ENCODE results near the gene PPP2R2B.

PPP2R2B gene

DNA sequence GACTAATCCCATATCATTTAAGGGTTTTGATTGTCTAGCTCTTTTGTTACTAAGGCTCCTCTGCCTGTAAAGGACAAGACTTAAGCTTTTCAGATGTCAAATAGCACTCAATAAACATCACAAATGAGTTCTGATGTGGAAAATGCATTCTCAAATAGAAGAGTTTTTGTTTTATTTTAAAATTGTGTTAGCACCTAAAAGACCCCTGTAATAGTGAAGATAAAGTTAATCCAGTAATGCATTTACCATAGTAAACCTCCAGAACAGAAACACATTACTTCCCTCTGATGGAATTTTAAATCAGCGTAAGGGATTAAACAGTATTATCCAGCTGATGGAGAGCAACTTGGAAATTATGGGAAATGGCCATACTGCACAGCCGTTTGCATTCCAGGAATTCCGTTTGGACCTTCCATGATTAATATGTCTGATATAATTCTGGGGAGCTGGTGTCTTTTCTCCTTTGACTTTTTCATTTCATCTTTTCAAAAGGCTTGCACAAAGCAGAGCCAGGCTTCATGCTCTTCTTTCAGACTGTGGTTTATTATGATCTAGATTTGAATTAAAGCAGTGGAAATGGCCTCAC is 105.6 kb downstream of the PPP2R2B start:
- Histone ChIP-seq H3K36me3 (replicated peaks) (no peaks in the 10 kb centered on the region), H3K9me3 (no peaks in the 10 kb centered on the region), H3K27me3 (ENCODE audit: low read depth) (no peaks in the 10 kb centered on the region), H3K4me3 (no peak overlapping the region), H3K4me1 (peaks cover 21% of the 10 kb centered on the region)
- in situ Hi-C loops (cut with MboI; ENCODE audit: low sequenced_read_pairs): no loop called here
- peak; percentile 49 to 99 for DNase-seq (ENCODE audit: low spot score in 2 of 2)

DNA sequence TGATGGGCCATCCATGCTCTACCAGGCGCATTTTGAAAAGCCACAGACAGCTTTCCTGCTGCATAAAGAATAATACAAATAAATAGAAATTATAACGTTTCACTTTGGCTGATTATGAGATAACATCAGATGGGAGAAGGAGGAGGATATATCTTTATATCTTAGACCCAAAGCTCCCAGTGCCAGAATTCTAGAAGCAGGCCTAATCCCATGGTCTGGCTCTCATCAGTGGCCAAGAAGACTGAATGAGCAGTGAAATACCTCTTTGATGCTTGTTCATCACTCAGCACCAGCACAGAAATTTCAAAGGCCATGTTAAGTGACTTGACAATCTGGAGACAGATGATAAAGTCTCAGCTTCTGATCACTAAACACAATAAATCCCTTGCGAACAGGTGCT is 107.6 kb downstream of the PPP2R2B start:
- Histone ChIP-seq H3K9me3 (no peaks in the 10 kb centered on the region), H3K27me3 (ENCODE audit: low read depth) (no peaks in the 10 kb centered on the region), H3K4me3 (no peak overlapping the region), H3K4me1 (peaks cover 21% of the 10 kb centered on the region), H3K36me3 (replicated peaks) (no peaks in the 10 kb centered on the region)
- in situ Hi-C loops (cut with MboI; ENCODE audit: low sequenced_read_pairs): no loop called here
- no peak for DNase-seq (ENCODE audit: low spot score in 2 of 2)

DNA sequence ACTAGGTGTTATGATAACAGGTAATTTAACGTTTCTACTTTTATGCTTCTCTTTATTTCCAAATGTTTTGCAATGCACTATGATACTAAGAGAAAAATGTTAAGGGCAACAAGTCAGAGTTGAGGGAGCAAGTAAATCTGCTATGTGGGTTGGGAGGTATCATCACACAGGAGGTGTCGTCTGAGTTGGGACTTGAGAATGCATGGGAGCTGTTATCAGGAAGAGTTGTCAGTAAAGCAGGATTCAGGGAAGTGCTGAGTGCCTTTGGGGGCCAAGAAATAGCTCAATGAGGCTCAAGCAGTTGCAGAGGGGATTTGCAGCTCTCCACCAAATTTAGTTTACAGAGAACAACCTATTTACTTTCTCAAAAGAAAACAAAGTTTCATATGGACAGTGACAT is 108.0 kb downstream of the PPP2R2B start:
- no peak for DNase-seq (ENCODE audit: low spot score in 2 of 2)
- Histone ChIP-seq H3K4me3 (no peak overlapping the region), H3K27me3 (ENCODE audit: low read depth) (no peaks in the 10 kb centered on the region), H3K36me3 (replicated peaks) (no peaks in the 10 kb centered on the region), H3K9me3 (no peaks in the 10 kb centered on the region), H3K4me1 (peaks cover 21% of the 10 kb centered on the region)
- in situ Hi-C loops (cut with MboI; ENCODE audit: low sequenced_read_pairs): no loop called here

DNA sequence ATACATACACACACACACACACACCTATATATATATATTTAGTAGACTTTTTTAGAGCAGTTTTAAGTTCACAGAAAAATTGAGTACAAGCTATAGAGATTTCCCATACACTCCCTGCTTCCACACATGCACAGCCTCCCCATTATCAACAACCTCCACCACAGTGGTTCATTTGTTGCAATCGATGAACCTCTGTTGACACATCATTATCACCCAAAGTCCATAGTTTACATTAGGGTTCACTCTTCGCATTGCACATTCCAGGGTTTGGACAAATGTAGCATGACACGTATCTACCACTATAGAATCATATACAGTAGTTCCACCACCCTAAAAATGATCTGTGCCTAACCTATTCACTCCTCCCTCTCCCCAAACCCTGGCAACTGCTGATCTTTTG is 111.0 kb downstream of the PPP2R2B start:
- no peak overlapping the region for H3K4me3 ChIP-seq
- in situ Hi-C loops (cut with MboI; ENCODE audit: low sequenced_read_pairs): no loop called here
- no peaks in the 10 kb centered on the region for H3K9me3 ChIP-seq
- H3K27me3 ChIP-seq (ENCODE audit: low read depth): no peaks in the 10 kb centered on the region
- H3K4me1 ChIP-seq: peaks cover 10% of the 10 kb centered on the region
- no peak for DNase-seq (ENCODE audit: low spot score in 2 of 2)
- H3K36me3 ChIP-seq (replicated peaks): no peaks in the 10 kb centered on the region

DNA sequence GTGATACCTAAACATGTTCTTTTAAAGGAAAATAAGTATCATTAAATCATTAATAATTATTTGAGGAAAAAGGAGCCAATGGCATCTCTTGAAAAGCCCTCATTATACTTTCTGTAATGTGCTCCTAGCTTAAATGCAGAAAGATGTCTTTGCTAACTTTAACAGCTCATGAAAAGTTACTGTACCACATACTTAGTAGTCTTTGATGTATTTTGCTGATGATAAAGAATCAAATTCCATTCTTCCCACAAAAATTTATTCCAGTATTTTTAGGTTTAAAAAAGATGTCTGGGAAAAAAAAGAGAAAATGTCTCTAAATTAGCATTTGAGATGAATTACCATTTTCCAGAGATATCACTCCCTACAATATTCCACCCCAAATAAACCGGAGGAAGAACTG is 112.5 kb downstream of the PPP2R2B start:
- in situ Hi-C loops (cut with MboI; ENCODE audit: low sequenced_read_pairs): no loop called here
- Histone ChIP-seq H3K9me3 (no peaks in the 10 kb centered on the region), H3K36me3 (replicated peaks) (no peaks in the 10 kb centered on the region), H3K4me1 (no peaks in the 10 kb centered on the region), H3K27me3 (ENCODE audit: low read depth) (no peaks in the 10 kb centered on the region), H3K4me3 (no peak overlapping the region)
- DNase-seq (ENCODE audit: low spot score in 2 of 2): no peak

DNA sequence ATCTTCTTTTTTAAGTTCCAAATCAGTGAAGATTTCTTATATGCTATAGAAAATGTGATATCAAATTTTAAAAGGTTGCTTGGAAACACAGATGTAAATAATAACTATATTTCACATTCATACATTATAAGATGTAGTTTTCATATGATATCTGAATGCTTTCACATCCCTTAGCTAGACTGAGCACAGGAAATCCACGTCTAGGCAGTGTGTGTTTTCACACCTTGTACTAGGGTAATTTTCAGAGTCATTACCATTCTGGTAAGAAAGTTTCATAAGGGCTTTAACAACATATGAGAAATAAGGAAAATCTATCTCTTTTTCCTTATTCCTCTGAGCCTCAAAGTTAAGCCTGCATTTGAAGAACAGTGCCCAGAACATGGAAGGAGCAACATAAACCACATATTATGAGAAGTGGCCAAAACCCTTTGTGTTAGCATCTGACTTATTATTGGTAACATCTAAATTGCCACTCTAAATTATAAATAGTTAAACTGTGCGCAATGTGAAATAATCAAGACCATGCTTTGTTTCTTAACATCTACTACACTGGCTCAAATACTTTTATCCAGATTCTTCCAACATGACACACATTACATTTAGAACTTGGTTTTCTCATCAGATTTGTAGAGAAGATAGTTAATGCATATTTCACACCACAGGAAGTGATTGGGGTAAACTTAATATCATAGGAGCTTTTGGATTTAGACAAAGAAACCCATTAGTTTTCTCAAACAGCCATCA is 113.3 kb downstream of the PPP2R2B start:
- DNase-seq (ENCODE audit: low spot score in 2 of 2): no peak
- Histone ChIP-seq H3K9me3 (no peaks in the 10 kb centered on the region), H3K4me1 (no peaks in the 10 kb centered on the region), H3K27me3 (ENCODE audit: low read depth) (no peaks in the 10 kb centered on the region), H3K4me3 (no peak overlapping the region), H3K36me3 (replicated peaks) (no peaks in the 10 kb centered on the region)
- in situ Hi-C loops (cut with MboI; ENCODE audit: low sequenced_read_pairs): no loop called here

DNA sequence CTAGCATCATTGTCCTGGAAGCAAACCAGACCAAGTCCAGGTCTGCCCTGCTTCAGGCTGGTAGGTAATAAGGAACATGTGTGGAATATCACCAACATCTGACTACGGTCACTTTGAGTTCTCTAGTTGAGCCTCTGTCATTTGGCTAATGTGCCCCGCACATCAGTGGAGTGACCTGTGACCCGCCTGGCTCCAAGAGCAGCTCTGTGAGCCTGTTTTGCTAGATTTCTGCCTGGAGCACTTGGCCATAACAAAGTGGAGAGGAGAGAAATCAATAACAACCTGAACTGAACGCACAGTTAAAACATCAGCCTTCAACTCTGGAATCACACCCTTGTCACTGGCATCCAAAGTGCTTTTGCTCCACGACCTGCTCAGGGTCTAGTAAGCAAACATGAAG is 115.7 kb downstream of the PPP2R2B start:
- Histone ChIP-seq H3K4me3 (no peak overlapping the region), H3K27me3 (ENCODE audit: low read depth) (no peaks in the 10 kb centered on the region), H3K9me3 (no peaks in the 10 kb centered on the region), H3K36me3 (replicated peaks) (no peaks in the 10 kb centered on the region), H3K4me1 (0 out of 2 replicates have a peak, but pooled peaks cover 2% of the 10 kb centered on the region)
- in situ Hi-C loops (cut with MboI; ENCODE audit: low sequenced_read_pairs): no loop called here
- no peak for DNase-seq (ENCODE audit: low spot score in 2 of 2)

DNA sequence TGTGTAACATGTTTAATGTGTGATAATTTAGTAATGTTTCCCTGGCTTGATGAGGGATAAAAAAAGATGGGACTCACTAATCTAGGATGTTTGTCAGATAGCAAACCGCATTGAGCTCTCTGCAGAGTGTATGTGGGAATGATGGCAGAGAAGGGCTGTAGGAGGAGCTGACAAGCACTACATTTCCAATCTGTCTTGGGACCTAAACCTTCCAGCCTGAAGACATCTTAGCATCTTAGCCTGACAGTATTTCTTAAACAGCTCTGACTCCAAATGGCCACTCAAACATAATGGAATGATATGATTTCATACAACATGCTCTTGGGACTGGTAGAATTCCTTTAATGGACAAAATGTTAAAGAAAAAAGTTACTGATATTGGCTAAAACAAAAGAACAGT is 116.7 kb downstream of the PPP2R2B start:
- Histone ChIP-seq H3K4me3 (no peak overlapping the region), H3K27me3 (ENCODE audit: low read depth) (no peaks in the 10 kb centered on the region), H3K36me3 (replicated peaks) (no peaks in the 10 kb centered on the region), H3K4me1 (peaks cover 3% of the 10 kb centered on the region; the same call in 1 of the 2 replicates), H3K9me3 (no peaks in the 10 kb centered on the region)
- DNase-seq (ENCODE audit: low spot score in 2 of 2): no peak
- in situ Hi-C loops (cut with MboI; ENCODE audit: low sequenced_read_pairs): no loop called here

DNA sequence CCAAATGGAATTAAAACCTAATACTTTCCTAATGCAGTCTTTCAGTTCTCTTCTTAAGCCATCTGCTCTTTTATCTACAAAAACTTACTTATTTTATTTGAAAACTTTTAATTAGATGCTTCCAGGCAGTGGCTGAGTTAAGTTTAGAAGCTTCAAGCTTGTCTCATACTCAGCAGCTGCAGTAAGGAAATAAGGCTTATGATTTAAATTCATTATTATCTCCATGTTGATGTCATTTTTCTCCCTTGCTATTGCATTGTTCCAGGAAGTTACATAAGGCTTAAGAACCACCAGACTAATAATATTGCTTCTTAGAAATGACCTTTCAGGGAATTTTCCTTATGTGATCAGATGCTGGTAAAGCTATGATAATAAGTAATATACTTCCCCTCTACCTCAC is 119.6 kb downstream of the PPP2R2B start:
- DNase-seq (ENCODE audit: low spot score in 2 of 2): no peak
- H3K4me3 ChIP-seq: no peak overlapping the region
- H3K9me3 ChIP-seq: no peaks in the 10 kb centered on the region
- in situ Hi-C loops (cut with MboI; ENCODE audit: low sequenced_read_pairs): no loop called here
- H3K4me1 ChIP-seq: peaks cover 18% of the 10 kb centered on the region
- H3K36me3 ChIP-seq (replicated peaks): no peaks in the 10 kb centered on the region
- H3K27me3 ChIP-seq (ENCODE audit: low read depth): no peaks in the 10 kb centered on the region

DNA sequence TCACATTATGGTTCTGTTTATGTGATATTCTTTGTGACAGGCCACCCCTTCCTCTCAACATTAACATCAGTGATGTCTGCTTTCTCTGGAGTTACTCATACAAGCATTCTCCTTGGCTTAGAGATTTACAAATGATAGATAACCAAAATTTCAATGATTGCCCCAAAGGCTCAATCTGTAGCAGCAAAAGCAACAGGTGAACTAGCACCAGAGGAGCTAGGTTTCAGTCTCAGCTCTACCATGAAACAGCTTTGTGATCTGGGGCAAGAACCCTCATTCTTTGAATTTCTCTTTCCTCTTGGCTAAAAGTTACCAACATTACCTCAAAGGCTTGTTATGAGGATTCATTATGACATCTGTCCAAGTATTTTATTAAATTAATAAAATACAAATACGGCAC is 120.5 kb downstream of the PPP2R2B start:
- DNase-seq (ENCODE audit: low spot score in 2 of 2): no peak
- Histone ChIP-seq H3K9me3 (no peaks in the 10 kb centered on the region), H3K4me3 (no peak overlapping the region), H3K36me3 (replicated peaks) (no peaks in the 10 kb centered on the region), H3K27me3 (ENCODE audit: low read depth) (no peaks in the 10 kb centered on the region), H3K4me1 (peaks cover 18% of the 10 kb centered on the region)
- in situ Hi-C loops (cut with MboI; ENCODE audit: low sequenced_read_pairs): no loop called here

GRCh38 chr5:146756546-146756945 is 122.0 kb downstream of the PPP2R2B start:
- Histone ChIP-seq H3K36me3 (replicated peaks) (no peaks in the 10 kb centered on the region), H3K9me3 (no peaks in the 10 kb centered on the region), H3K4me3 (no peak overlapping the region), H3K4me1 (peaks cover 18% of the 10 kb centered on the region), H3K27me3 (ENCODE audit: low read depth) (no peaks in the 10 kb centered on the region)
- DNase-seq (ENCODE audit: low spot score in 2 of 2): no peak
- in situ Hi-C loops (cut with MboI; ENCODE audit: low sequenced_read_pairs): no loop called here

DNA sequence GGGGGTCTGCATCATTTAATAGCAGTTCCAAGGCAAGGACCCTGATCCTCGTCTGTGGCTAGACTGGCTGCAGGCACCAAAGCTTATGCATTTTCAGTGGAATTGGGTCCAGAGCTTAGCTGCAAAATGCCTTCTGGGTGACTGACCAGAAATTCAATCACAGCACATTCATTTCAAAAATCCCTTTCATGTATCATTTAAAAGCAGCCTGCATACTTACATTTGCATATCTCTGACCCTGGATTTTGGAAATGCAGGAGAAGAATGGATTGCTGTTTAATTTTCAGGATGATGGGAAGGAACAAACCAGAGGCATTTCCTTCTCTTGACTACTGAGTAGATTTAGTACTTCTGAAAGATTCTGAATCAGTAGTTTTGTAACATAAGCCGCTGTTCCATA is 122.8 kb downstream of the PPP2R2B start:
- peak; percentile 20 to 63 for DNase-seq (ENCODE audit: low spot score in 2 of 2)
- in situ Hi-C loops (cut with MboI; ENCODE audit: low sequenced_read_pairs): no loop called here

DNA sequence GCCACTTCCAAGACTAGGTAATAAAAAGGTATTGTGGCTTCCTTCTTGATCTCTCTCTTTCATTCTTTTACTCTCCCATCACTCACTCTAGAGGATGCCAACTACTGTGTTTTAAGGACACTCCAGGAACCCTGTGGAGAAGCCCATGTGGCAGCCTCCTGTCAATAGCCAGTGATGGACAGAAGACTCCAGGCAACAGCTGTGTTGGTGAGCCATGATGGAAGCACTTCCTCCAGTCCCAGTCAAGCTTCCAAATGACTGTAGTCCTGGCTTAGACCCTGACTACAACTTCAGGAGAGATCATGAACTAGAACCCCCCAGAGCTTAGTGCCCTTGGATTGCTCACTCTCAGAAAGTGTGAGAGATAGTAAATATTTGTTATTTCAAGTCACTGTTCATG is 123.9 kb downstream of the PPP2R2B start:
- Histone ChIP-seq H3K27me3 (ENCODE audit: low read depth) (no peaks in the 10 kb centered on the region), H3K4me3 (no peak overlapping the region), H3K9me3 (no peaks in the 10 kb centered on the region), H3K36me3 (replicated peaks) (no peaks in the 10 kb centered on the region), H3K4me1 (peaks cover 18% of the 10 kb centered on the region)
- no peak for DNase-seq (ENCODE audit: low spot score in 2 of 2)
- in situ Hi-C loops (cut with MboI; ENCODE audit: low sequenced_read_pairs): no loop called here

More for the DNA sequence above, 122.8 kb downstream of the PPP2R2B start:
- Histone ChIP-seq H3K27me3 (ENCODE audit: low read depth) (no peaks in the 10 kb centered on the region), H3K4me3 (no peak overlapping the region), H3K9me3 (no peaks in the 10 kb centered on the region), H3K36me3 (replicated peaks) (no peaks in the 10 kb centered on the region), H3K4me1 (peaks cover 18% of the 10 kb centered on the region)

- no peaks in the 10 kb centered on the region for H3K27me3 ChIP-seq (ENCODE audit: low read depth)
- no peaks in the 10 kb centered on the region for H3K36me3 ChIP-seq (replicated peaks)
- no peak for DNase-seq (ENCODE audit: low spot score in 2 of 2)
- peaks cover 16% of the 10 kb centered on the region for H3K4me1 ChIP-seq
- in situ Hi-C loops (cut with MboI; ENCODE audit: low sequenced_read_pairs): no loop called here
- H3K4me3 ChIP-seq: no peak overlapping the region
- H3K9me3 ChIP-seq: no peaks in the 10 kb centered on the region
These were observed 124.9 kb downstream of the PPP2R2B start for GRCh38 chr5:146753641-146754040.
